GM21737 (cell line): ENCODE measurements around the gene IFNA10.
"Not testable (repeated sequence)": the region's sequence is repeated elsewhere in the genome, so short reads cannot be mapped to it uniquely, and the experiment has no call there.

Source experiments
- ATAC-seq: cut with Tn5 transposase; IDR thresholded peaks from one replicate; pipeline ENCODE4 v1.9.1; 2021; ENCODE audit warnings: mild to moderate bottlenecking, moderate library complexity; ENCODE audit not compliant: unreplicated experiment

Gene IFNA10

GRCh38 chr9:21207043-21207442 is at the start of gene IFNA10:
IFNA10 (minus strand) TSS chr9:21207143; CDS start chr9:21207097, 46 bp downstream.
- ATAC-seq, result not testable (repeated sequence)

GRCh38 chr9:21255538-21256212 is 48.7 kb upstream of the IFNA10 start:
- ATAC-seq, result no peak

GRCh38 chr9:21252721-21253547 is 46.0 kb upstream of the IFNA10 start:
- peak; percentile 70 for ATAC-seq

- no peak for ATAC-seq
Observed at GRCh38 chr9:21251638-21252037, 44.7 kb upstream of the IFNA10 start.

GRCh38 chr9:21251190-21251589 is 44.2 kb upstream of the IFNA10 start:
- ATAC-seq, result no peak

- no peak for ATAC-seq
Observed at GRCh38 chr9:21244836-21245235, 37.9 kb upstream of the IFNA10 start.

GRCh38 chr9:21239911-21240310 is 33.0 kb upstream of the IFNA10 start, which contains the start of gene IFNA14:
IFNA14 (minus strand) TSS chr9:21240005; CDS start chr9:21239935, 70 bp downstream.
- no peak for ATAC-seq

- ATAC-seq, result peak; percentile 26
Observed at GRCh38 chr9:21236360-21236714, 29.4 kb upstream of the IFNA10 start.

GRCh38 chr9:21235468-21236359 is 28.8 kb upstream of the IFNA10 start:
- peak; percentile 86 for ATAC-seq

GRCh38 chr9:21234153-21234687 is 27.3 kb upstream of the IFNA10 start:
- ATAC-seq, result no peak

GRCh38 chr9:21233258-21233657 is 26.3 kb upstream of the IFNA10 start:
- ATAC-seq, result no peak

- ATAC-seq, result no peak
Observed at GRCh38 chr9:21228122-21228521, 21.2 kb upstream of the IFNA10 start, which contains the start of gene IFNA17. IFNA17 (minus strand) TSS chr9:21228222; CDS start chr9:21228173, 49 bp downstream.

- ATAC-seq, result not testable (repeated sequence)
Observed at GRCh38 chr9:21217211-21217610, 10.3 kb upstream of the IFNA10 start, which contains the start of gene IFNA16. IFNA16 (minus strand) TSS chr9:21217311; CDS start chr9:21217305, 6 bp downstream.

- ATAC-seq, result not testable (repeated sequence)
Observed at GRCh38 chr9:21213411-21214326, 6.7 kb upstream of the IFNA10 start.

GRCh38 chr9:21212160-21212559 is 5.2 kb upstream of the IFNA10 start:
- not testable (repeated sequence) for ATAC-seq

- ATAC-seq, result not testable (repeated sequence)
Observed at GRCh38 chr9:21210782-21211181, 3.8 kb upstream of the IFNA10 start.

- no peak for ATAC-seq
Observed at GRCh38 chr9:21210311-21210710, 3.4 kb upstream of the IFNA10 start.

- ATAC-seq, result no peak
Observed at GRCh38 chr9:21205204-21205603, 1.7 kb downstream of the IFNA10 start.

- ATAC-seq, result not testable (repeated sequence)
Observed at GRCh38 chr9:21202105-21202504, 4.8 kb downstream of the IFNA10 start, which contains the start of gene IFNA7. IFNA7 (minus strand) TSS chr9:21202205; CDS start chr9:21202165, 40 bp downstream.
